ENCODE data around the gene CASP9.
A peak's percentile ranks its signal among the peaks of the same experiment; 100 is the strongest.

The CASP9 gene

GRCh38 chr1:15524021-15524282 is at the start of gene CASP9:
Gene CASP9, minus strand, starts transcription at chr1:15524215. Its CDS starts 15 bp downstream, at chr1:15524200.
- Mint-ChIP-seq H3K4me1 (ENCODE audit: low read depth) (peaks cover 50% of the 10 kb centered on the region), H3K27ac (peak within 1 kb of the TSS; percentile 100), H3K4me3 (peak within 1 kb of the TSS; percentile 86), H3K27me3 (ENCODE audit: low read depth) (no peaks in the 10 kb centered on the region), H3K9me3 (no peaks in the 10 kb centered on the region), H3K36me3 (ENCODE audit: low read depth) (peaks cover 13% of the 10 kb centered on the region)

- Mint-ChIP-seq H3K36me3 (ENCODE audit: low read depth) (peaks cover 25% of the 10 kb centered on the region), H3K4me3 (no peak overlapping the region), H3K4me1 (ENCODE audit: low read depth) (peaks cover 12% of the 10 kb centered on the region), H3K27ac (no peak overlapping the region), H3K27me3 (ENCODE audit: low read depth) (no peaks in the 10 kb centered on the region), H3K9me3 (no peaks in the 10 kb centered on the region)
Observed at GRCh38 chr1:15573477-15573876, 49.5 kb upstream of the CASP9 start.

- Mint-ChIP-seq H3K9me3 (no peaks in the 10 kb centered on the region), H3K27me3 (ENCODE audit: low read depth) (no peaks in the 10 kb centered on the region), H3K27ac (no peak overlapping the region), H3K4me1 (ENCODE audit: low read depth) (no peaks in the 10 kb centered on the region), H3K36me3 (ENCODE audit: low read depth) (peaks cover 35% of the 10 kb centered on the region), H3K4me3 (no peak overlapping the region)
Observed at GRCh38 chr1:15571266-15571665, 47.3 kb upstream of the CASP9 start.

- Mint-ChIP-seq H3K4me1 (ENCODE audit: low read depth) (no peaks in the 10 kb centered on the region), H3K27ac (no peak overlapping the region), H3K27me3 (ENCODE audit: low read depth) (no peaks in the 10 kb centered on the region), H3K36me3 (ENCODE audit: low read depth) (peaks cover 37% of the 10 kb centered on the region), H3K4me3 (no peak overlapping the region), H3K9me3 (no peaks in the 10 kb centered on the region)
Observed at GRCh38 chr1:15570861-15571260, 46.8 kb upstream of the CASP9 start.

GRCh38 chr1:15568387-15569073 is 44.5 kb upstream of the CASP9 start:
- Mint-ChIP-seq H3K36me3 (ENCODE audit: low read depth) (peaks cover 41% of the 10 kb centered on the region), H3K4me1 (ENCODE audit: low read depth) (no peaks in the 10 kb centered on the region), H3K4me3 (no peak overlapping the region)

GRCh38 chr1:15559189-15559810 is 35.3 kb upstream of the CASP9 start:
- Mint-ChIP-seq H3K9me3 (no peaks in the 10 kb centered on the region), H3K27me3 (ENCODE audit: low read depth) (no peaks in the 10 kb centered on the region)

More at GRCh38 chr1:15568387-15569073, 44.5 kb upstream of the CASP9 start:
- no peaks in the 10 kb centered on the region for H3K27me3 Mint-ChIP-seq (ENCODE audit: low read depth)
- no peak overlapping the region for H3K27ac Mint-ChIP-seq
- H3K9me3 Mint-ChIP-seq: no peaks in the 10 kb centered on the region

GRCh38 chr1:15558516-15558915 is 34.5 kb upstream of the CASP9 start:
- no peaks in the 10 kb centered on the region for H3K4me1 Mint-ChIP-seq (ENCODE audit: low read depth)
- no peak overlapping the region for H3K4me3 Mint-ChIP-seq
- H3K9me3 Mint-ChIP-seq: no peaks in the 10 kb centered on the region
- H3K36me3 Mint-ChIP-seq (ENCODE audit: low read depth): peaks cover 15% of the 10 kb centered on the region
- H3K27me3 Mint-ChIP-seq (ENCODE audit: low read depth): no peaks in the 10 kb centered on the region
- H3K27ac Mint-ChIP-seq: no peak overlapping the region

More at GRCh38 chr1:15559189-15559810, 35.3 kb upstream of the CASP9 start:
- no peak overlapping the region for H3K27ac Mint-ChIP-seq
- no peaks in the 10 kb centered on the region for H3K4me1 Mint-ChIP-seq (ENCODE audit: low read depth)
- H3K4me3 Mint-ChIP-seq: no peak overlapping the region
- peaks cover 20% of the 10 kb centered on the region for H3K36me3 Mint-ChIP-seq (ENCODE audit: low read depth)

GRCh38 chr1:15557594-15557993 is 33.6 kb upstream of the CASP9 start:
- Mint-ChIP-seq H3K4me3 (no peak overlapping the region), H3K9me3 (no peaks in the 10 kb centered on the region), H3K36me3 (ENCODE audit: low read depth) (peaks cover 16% of the 10 kb centered on the region), H3K27me3 (ENCODE audit: low read depth) (no peaks in the 10 kb centered on the region), H3K4me1 (ENCODE audit: low read depth) (no peaks in the 10 kb centered on the region), H3K27ac (no peak overlapping the region)

- H3K27ac Mint-ChIP-seq: no peak overlapping the region
- no peaks in the 10 kb centered on the region for H3K9me3 Mint-ChIP-seq
- no peaks in the 10 kb centered on the region for H3K27me3 Mint-ChIP-seq (ENCODE audit: low read depth)
- no peaks in the 10 kb centered on the region for H3K4me1 Mint-ChIP-seq (ENCODE audit: low read depth)
- H3K4me3 Mint-ChIP-seq: no peak overlapping the region
- peaks cover 13% of the 10 kb centered on the region for H3K36me3 Mint-ChIP-seq (ENCODE audit: low read depth)
Observed at GRCh38 chr1:15557008-15557407, 33.0 kb upstream of the CASP9 start.

- peaks cover 19% of the 10 kb centered on the region for H3K36me3 Mint-ChIP-seq (ENCODE audit: low read depth)
Observed at GRCh38 chr1:15550573-15550972, 26.6 kb upstream of the CASP9 start.

GRCh38 chr1:15546641-15547040 is 22.6 kb upstream of the CASP9 start:
- H3K27ac Mint-ChIP-seq: no peak overlapping the region
- no peaks in the 10 kb centered on the region for H3K27me3 Mint-ChIP-seq (ENCODE audit: low read depth)
- no peaks in the 10 kb centered on the region for H3K9me3 Mint-ChIP-seq
- H3K4me1 Mint-ChIP-seq (ENCODE audit: low read depth): no peaks in the 10 kb centered on the region
- H3K36me3 Mint-ChIP-seq (ENCODE audit: low read depth): peaks cover 23% of the 10 kb centered on the region
- H3K4me3 Mint-ChIP-seq: no peak overlapping the region

More at GRCh38 chr1:15550573-15550972, 26.6 kb upstream of the CASP9 start:
- no peaks in the 10 kb centered on the region for H3K9me3 Mint-ChIP-seq
- H3K4me1 Mint-ChIP-seq (ENCODE audit: low read depth): no peaks in the 10 kb centered on the region
- peak overlapping the region; percentile 5 for H3K27ac Mint-ChIP-seq
- no peak overlapping the region for H3K4me3 Mint-ChIP-seq
- H3K27me3 Mint-ChIP-seq (ENCODE audit: low read depth): no peaks in the 10 kb centered on the region

- no peaks in the 10 kb centered on the region for H3K4me1 Mint-ChIP-seq (ENCODE audit: low read depth)
- no peaks in the 10 kb centered on the region for H3K9me3 Mint-ChIP-seq
- no peak overlapping the region for H3K27ac Mint-ChIP-seq
- H3K36me3 Mint-ChIP-seq (ENCODE audit: low read depth): peaks cover 30% of the 10 kb centered on the region
- H3K4me3 Mint-ChIP-seq: no peak overlapping the region
- no peaks in the 10 kb centered on the region for H3K27me3 Mint-ChIP-seq (ENCODE audit: low read depth)
Observed at GRCh38 chr1:15543589-15544568, 19.9 kb upstream of the CASP9 start.

GRCh38 chr1:15543251-15543588 is 19.2 kb upstream of the CASP9 start:
- H3K4me1 Mint-ChIP-seq (ENCODE audit: low read depth): no peaks in the 10 kb centered on the region
- H3K36me3 Mint-ChIP-seq (ENCODE audit: low read depth): peaks cover 32% of the 10 kb centered on the region
- no peaks in the 10 kb centered on the region for H3K27me3 Mint-ChIP-seq (ENCODE audit: low read depth)
- no peak overlapping the region for H3K4me3 Mint-ChIP-seq
- H3K27ac Mint-ChIP-seq: no peak overlapping the region
- H3K9me3 Mint-ChIP-seq: no peaks in the 10 kb centered on the region

GRCh38 chr1:15542388-15543250 is 18.6 kb upstream of the CASP9 start:
- Mint-ChIP-seq H3K27me3 (ENCODE audit: low read depth) (no peaks in the 10 kb centered on the region), H3K4me3 (no peak overlapping the region), H3K36me3 (ENCODE audit: low read depth) (peaks cover 27% of the 10 kb centered on the region), H3K9me3 (no peaks in the 10 kb centered on the region), H3K4me1 (ENCODE audit: low read depth) (no peaks in the 10 kb centered on the region), H3K27ac (no peak overlapping the region)
